Measurements from ENCODE around the gene UPK3BL1.
"Not testable (repeated sequence)": the region's sequence is repeated elsewhere in the genome, so short reads cannot be mapped to it uniquely, and the experiment has no call there.

GRCh38 chr7:102589857-102590256, 52.7 kb downstream of the UPK3BL1 start:
- TF ChIP-seq ZNF221 (tag by site-specific recombination; IDR thresholded peaks at IDR 0.05; ENCODE audit: borderline replicate concordance); ZNF366 (tag by site-specific recombination; conservative IDR thresholded peaks at IDR 0.05); CTCF (tag by site-specific recombination; IDR thresholded peaks at IDR 0.05); OSR2 (tag by site-specific recombination; IDR thresholded peaks at IDR 0.05): not testable (repeated sequence)

Data from HEK293 (cell line).